Left renal pelvis (tissue), 4 donors: ENCODE data around the gene ZNF26. TPM values are rescaled to one million over a fixed set of nuclear protein-coding genes. Genes with fewer than 3 reads are reported as not detected.
"Not testable (repeated sequence)": the region's sequence is repeated elsewhere in the genome, so short reads cannot be mapped to it uniquely, and the experiment has no call there.

ENCODE experiments used
- DNase-seq, 4 donors: peaks; one replicate each; pipeline ENCODE4 v3.0.0-alpha.2; 2013; ENCODE audit warnings: low read depth in 4 of 4, low spot score in 3 of 4
- polyA plus RNA-seq, 4 donors: library from polyadenylated mRNA; unstranded; fragments of 120-200 nt; gene quantifications; one replicate each; pipeline ENCODE4 v1.2.1, GENCODE V29; 2013; ENCODE audit not compliant: insufficient read length in 4 of 4

ZNF26 gene
- 10 to 100 TPM; 10.8 to 15.8 (median 12.2) TPM for polyA plus RNA-seq

- peak; percentile 87 to 90 (median 88) for DNase-seq
These were observed at the start of gene ZNF26 for GRCh38 chr12:132986001-132986884. ZNF26 (plus strand) TSS chr12:132986367; CDS start chr12:132986841, 474 bp downstream.

- DNase-seq, result not testable (repeated sequence)
These were observed 49.2 kb upstream of the ZNF26 start for GRCh38 chr12:132936921-132937320.

- no peak for DNase-seq
These were observed 48.7 kb upstream of the ZNF26 start for GRCh38 chr12:132937476-132937875.

- not testable (repeated sequence) for DNase-seq
These were observed 47.4 kb upstream of the ZNF26 start for GRCh38 chr12:132938807-132939206.

- no peak for DNase-seq
These were observed 46.0 kb upstream of the ZNF26 start for GRCh38 chr12:132940071-132940719.

- no peak for DNase-seq
These were observed 44.7 kb upstream of the ZNF26 start for GRCh38 chr12:132941336-132941954.

- DNase-seq, result no peak
These were observed 43.6 kb upstream of the ZNF26 start for GRCh38 chr12:132942611-132943010.

- no peak for DNase-seq
These were observed 40.4 kb upstream of the ZNF26 start for GRCh38 chr12:132945806-132946205.

GRCh38 chr12:132946246-132946820, 39.8 kb upstream of the ZNF26 start:
- no peak for DNase-seq

GRCh38 chr12:132948146-132949066, 37.8 kb upstream of the ZNF26 start:
- no peak for DNase-seq

GRCh38 chr12:132949936-132950837, 36.0 kb upstream of the ZNF26 start:
- no peak for DNase-seq

GRCh38 chr12:132950844-132951535, 35.2 kb upstream of the ZNF26 start:
- no peak for DNase-seq

- DNase-seq, result no peak
These were observed 34.5 kb upstream of the ZNF26 start for GRCh38 chr12:132951649-132952048.

- DNase-seq, result no peak
These were observed 33.6 kb upstream of the ZNF26 start for GRCh38 chr12:132952371-132953162.

- no peak for DNase-seq
These were observed 33.1 kb upstream of the ZNF26 start for GRCh38 chr12:132953163-132953425.

GRCh38 chr12:132953771-132954170, 32.4 kb upstream of the ZNF26 start:
- no peak for DNase-seq

- DNase-seq, result no peak
These were observed 31.6 kb upstream of the ZNF26 start for GRCh38 chr12:132954471-132955048.
